GM12875 (cell line): ENCODE results near the gene TOM1L2.

Experiments
- H3K4me3 ChIP-seq: one replicate; pipeline ENCODE4 v1.5.1; 2011; ENCODE audit warnings: low read depth, low read length, control low read depth
- TF ChIP-seq, protein P1 (sequence below): IDR thresholded peaks from 2 replicates; pipeline ENCODE4 v1.5.1; 2011; ENCODE audit warnings: low read depth, mild to moderate bottlenecking, control low read depth, inconsistent platforms, low read length, moderate library complexity, borderline replicate concordance; ENCODE audit not compliant: insufficient read depth

Gene TOM1L2

DNA sequence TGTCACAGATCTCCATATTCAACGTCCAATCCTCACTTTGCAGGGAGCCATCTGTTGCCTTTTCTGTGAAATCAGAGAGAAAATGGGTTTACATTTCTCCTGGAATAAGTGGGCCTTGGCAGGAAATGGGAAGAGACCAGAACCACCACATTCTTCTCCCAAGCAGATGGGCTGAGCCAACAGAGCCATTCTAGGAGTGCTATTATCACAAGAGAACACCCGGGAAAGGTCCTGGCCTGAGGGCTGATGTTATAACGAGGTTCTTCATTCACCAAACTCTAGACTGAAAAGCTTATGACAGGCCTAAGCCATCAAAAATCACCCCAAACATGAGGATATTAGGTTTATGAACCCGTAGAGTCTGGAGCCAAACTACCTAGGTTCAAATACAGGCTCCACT is 64.7 kb downstream of the TOM1L2 start:
- TF ChIP-seq, protein P1, sequence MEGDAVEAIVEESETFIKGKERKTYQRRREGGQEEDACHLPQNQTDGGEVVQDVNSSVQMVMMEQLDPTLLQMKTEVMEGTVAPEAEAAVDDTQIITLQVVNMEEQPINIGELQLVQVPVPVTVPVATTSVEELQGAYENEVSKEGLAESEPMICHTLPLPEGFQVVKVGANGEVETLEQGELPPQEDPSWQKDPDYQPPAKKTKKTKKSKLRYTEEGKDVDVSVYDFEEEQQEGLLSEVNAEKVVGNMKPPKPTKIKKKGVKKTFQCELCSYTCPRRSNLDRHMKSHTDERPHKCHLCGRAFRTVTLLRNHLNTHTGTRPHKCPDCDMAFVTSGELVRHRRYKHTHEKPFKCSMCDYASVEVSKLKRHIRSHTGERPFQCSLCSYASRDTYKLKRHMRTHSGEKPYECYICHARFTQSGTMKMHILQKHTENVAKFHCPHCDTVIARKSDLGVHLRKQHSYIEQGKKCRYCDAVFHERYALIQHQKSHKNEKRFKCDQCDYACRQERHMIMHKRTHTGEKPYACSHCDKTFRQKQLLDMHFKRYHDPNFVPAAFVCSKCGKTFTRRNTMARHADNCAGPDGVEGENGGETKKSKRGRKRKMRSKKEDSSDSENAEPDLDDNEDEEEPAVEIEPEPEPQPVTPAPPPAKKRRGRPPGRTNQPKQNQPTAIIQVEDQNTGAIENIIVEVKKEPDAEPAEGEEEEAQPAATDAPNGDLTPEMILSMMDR: no peak
- H3K4me3 ChIP-seq: no peak overlapping the region

DNA sequence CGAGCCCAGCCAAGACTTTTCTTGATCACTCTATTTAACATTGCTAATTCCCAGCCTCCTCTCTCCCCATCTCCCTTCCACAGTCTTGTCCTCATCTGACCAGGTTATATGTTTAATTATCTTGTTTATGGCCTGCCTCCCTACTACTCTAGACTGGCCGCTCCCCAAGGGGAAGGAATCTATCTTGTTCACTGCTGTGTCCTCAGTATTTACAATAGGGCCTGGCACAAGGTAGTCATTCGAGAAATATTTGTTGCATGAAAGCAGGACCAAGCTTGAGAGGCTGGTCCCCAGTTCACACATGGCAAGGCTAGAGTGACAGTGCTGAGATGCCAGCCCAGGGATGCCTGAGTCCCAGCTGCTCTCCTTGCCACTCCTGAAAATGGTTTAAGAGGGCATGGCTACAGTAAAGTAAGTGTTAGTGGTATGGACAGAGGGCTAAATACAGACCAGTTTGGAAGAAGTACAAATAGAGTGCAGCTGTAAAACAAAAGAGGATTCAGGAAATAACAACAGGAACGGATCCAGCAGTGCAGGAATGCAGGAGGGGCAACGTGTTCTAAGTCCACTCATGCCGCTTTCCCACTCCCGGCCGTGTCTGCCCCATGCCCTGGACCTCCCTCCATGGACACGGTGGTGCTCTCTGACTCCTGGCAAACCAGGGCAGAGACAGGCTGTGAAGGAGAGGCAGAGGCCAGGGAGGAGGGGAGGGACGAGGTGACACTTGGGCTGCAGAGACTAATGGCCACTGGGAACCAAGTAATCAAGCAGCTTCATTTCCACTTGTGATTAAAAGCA is 65.6 kb downstream of the TOM1L2 start:
- no peak overlapping the region for H3K4me3 ChIP-seq
- TF ChIP-seq, protein P1: no peak

DNA sequence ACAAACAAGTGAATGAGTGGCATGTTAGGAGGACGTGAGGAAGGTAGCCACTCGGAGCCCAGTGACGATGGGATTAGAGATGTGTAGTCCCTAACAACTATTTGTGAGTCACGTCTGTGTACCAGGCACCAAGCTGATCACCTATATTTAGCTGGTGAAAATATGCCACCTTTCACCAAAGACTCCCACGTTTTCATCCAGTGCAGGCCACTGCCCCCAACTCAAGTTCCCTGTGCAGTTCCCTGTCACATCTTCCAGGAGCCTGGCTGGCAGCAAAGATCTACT is 67.2 kb downstream of the TOM1L2 start:
- TF ChIP-seq, protein P1: no peak
- no peak overlapping the region for H3K4me3 ChIP-seq

DNA sequence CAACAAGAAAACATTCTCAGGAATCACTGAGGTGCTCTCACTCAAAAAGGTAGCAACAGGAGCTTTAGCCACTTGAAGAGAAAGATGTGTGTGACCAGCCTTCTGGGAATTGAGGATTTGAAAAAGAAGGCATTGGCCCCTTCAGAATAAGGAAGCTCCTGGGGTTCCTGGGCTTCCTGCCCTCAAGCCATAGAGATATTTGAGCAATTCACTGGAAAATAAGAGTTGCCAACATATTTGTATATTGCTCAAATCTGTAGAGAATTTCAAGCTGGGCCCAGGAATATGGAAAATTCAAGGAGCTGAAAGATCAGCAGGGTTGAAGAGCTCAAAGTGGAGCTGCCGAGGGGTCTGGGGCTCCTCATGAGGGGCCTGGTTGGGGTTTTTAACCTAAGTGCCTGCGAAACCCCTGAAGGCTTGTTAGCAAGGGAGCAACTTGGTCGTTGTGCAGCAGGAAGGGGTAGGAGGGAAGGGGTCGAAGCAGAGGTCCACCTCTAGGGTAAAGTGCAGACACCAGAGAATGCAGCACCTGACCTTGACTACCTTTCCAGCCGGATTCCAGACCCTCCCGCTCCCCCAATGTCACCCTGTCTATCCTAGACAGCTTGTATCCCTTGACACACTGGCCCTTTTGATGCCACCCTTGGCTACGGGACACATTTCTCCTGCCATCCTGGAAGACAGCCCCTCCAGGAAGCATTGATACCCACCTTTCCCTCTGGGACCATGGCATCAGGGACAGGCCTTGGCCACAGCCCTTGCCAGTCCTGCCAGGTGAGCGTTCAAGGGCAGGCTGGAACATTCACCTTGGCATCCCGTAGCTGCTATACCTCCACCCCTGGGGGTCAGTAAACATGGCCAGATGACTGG is 67.8 kb downstream of the TOM1L2 start:
- TF ChIP-seq, protein P1: no peak
- H3K4me3 ChIP-seq: no peak overlapping the region

DNA sequence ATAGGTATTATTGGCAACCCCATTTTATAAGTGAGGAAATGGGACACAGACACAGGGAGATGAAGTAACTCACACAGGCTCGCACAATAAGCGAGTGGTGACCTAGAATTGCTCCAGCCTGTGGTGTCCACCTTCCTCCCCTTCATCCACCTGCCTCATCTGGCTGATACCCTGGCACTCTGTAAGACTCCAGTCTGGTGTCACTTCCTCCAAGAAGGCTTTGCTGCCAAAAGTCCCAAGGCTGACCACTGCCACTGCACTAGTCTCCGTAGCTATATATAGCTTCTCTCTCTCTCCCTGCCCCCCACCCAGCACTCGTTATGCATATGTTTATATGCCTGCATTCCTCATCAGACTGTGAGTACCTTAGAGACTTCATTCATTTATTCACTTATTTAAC is 69.3 kb downstream of the TOM1L2 start:
- TF ChIP-seq, protein P1: no peak
- H3K4me3 ChIP-seq: no peak overlapping the region

DNA sequence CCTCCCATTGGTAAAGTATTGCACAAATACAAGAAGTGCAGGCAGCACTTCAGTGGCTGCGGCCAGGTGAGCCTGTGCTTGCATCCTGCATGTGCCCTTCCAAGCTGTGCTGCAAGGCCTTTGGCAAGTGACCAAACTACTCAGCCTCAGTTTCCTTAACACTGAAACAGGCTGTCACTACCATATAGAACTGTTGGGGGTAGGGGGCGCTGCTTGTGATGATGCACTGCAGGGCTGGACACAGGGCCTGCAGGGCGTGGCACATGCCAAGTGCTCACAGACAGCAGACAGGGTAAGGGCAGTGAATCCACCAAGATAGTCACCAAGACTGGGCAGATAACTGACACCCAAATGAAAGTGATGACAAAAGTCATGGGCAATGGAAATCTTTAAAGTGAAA is 69.8 kb downstream of the TOM1L2 start:
- TF ChIP-seq, protein P1: 0 out of 2 replicates have a peak, but pooled peaks have one; percentile 2
- H3K4me3 ChIP-seq: no peak overlapping the region
